Measurements from ENCODE around the gene C1QL2.

Gene C1QL2

GRCh38 chr2:119190321-119191111, 32.0 kb upstream of the C1QL2 start:
- no peak for TF ChIP-seq CTCF (conservative IDR thresholded peaks at IDR 0.05)
- no peak overlapping the region for H3K27ac ChIP-seq

GRCh38 chr2:119184512-119184911, 26.0 kb upstream of the C1QL2 start:
- no peak for TF ChIP-seq CTCF (conservative IDR thresholded peaks at IDR 0.05)
- no peak overlapping the region for H3K27ac ChIP-seq

GRCh38 chr2:119181791-119182445, 23.4 kb upstream of the C1QL2 start:
- no peak for TF ChIP-seq CTCF (conservative IDR thresholded peaks at IDR 0.05)
- H3K27ac ChIP-seq = no peak overlapping the region

GRCh38 chr2:119181391-119181790, 22.8 kb upstream of the C1QL2 start:
- no peak overlapping the region for H3K27ac ChIP-seq
- TF ChIP-seq CTCF (conservative IDR thresholded peaks at IDR 0.05) = no peak

- H3K27ac ChIP-seq = no peak overlapping the region
- no peak for TF ChIP-seq CTCF (conservative IDR thresholded peaks at IDR 0.05)
These were observed 22.3 kb upstream of the C1QL2 start for GRCh38 chr2:119180892-119181291.

- TF ChIP-seq CTCF (conservative IDR thresholded peaks at IDR 0.05) = no peak
- H3K27ac ChIP-seq = no peak overlapping the region
These were observed 21.4 kb upstream of the C1QL2 start for GRCh38 chr2:119179991-119180390.

- H3K27ac ChIP-seq = no peak overlapping the region
- TF ChIP-seq CTCF (conservative IDR thresholded peaks at IDR 0.05) = no peak
These were observed 20.7 kb upstream of the C1QL2 start for GRCh38 chr2:119179202-119179601.

Data from VCaP (cell line).